C1 segment of cervical spinal cord (tissue), 14 donors: ENCODE measurements around the gene EAF1.
"Not testable (repeated sequence)": the region's sequence is repeated elsewhere in the genome, so short reads cannot be mapped to it uniquely, and the experiment has no call there.

Experiments used
- DNase-seq, 14 donors: peaks; one replicate each; lab custom pipeline; 2025; lab: John Stamatoyannopoulos, UW

The EAF1 gene

GRCh38 chr3:15405448-15406050 is 21.8 kb upstream of the EAF1 start:
- peak in 1 of 14 donors; percentile 17 for DNase-seq

- no peak for DNase-seq
Measured at GRCh38 chr3:15409239-15409638, 18.2 kb upstream of the EAF1 start.

GRCh38 chr3:15409774-15410173 is 17.6 kb upstream of the EAF1 start:
- DNase-seq: no peak

GRCh38 chr3:15410966-15411365 is 16.4 kb upstream of the EAF1 start:
- not testable (repeated sequence) for DNase-seq

GRCh38 chr3:15420871-15421270 is 6.5 kb upstream of the EAF1 start:
- no peak for DNase-seq

- DNase-seq: no peak
Measured at GRCh38 chr3:15426579-15427118, 749 bp upstream of the EAF1 start.

GRCh38 chr3:15427981-15428380 is 583 bp downstream of the EAF1 start:
- peak in 1 of 14 donors; percentile 39 for DNase-seq

GRCh38 chr3:15428539-15428938 is 1.1 kb downstream of the EAF1 start:
- no peak for DNase-seq

- DNase-seq: no peak
Measured at GRCh38 chr3:15429080-15429479, 1.7 kb downstream of the EAF1 start.

GRCh38 chr3:15430624-15431023 is 3.2 kb downstream of the EAF1 start:
- no peak for DNase-seq

- no peak for DNase-seq
Measured at GRCh38 chr3:15431256-15431837, 3.9 kb downstream of the EAF1 start.

- DNase-seq: no peak
Measured at GRCh38 chr3:15433531-15433930, 6.1 kb downstream of the EAF1 start.

- no peak for DNase-seq
Measured at GRCh38 chr3:15434756-15435155, 7.4 kb downstream of the EAF1 start.

- DNase-seq: no peak
Measured at GRCh38 chr3:15436246-15436645, 8.8 kb downstream of the EAF1 start.

GRCh38 chr3:15438983-15439382 is 11.6 kb downstream of the EAF1 start:
- DNase-seq: no peak

- no peak for DNase-seq
Measured at GRCh38 chr3:15439476-15439875, 12.1 kb downstream of the EAF1 start.

GRCh38 chr3:15440891-15441290 is 13.5 kb downstream of the EAF1 start:
- no peak for DNase-seq

GRCh38 chr3:15443826-15444524 is 16.6 kb downstream of the EAF1 start:
- DNase-seq: no peak

GRCh38 chr3:15449489-15450224 is 22.3 kb downstream of the EAF1 start:
- no peak for DNase-seq

GRCh38 chr3:15450438-15451215 is 23.2 kb downstream of the EAF1 start:
- DNase-seq: no peak
